H9 (cell line): ENCODE results near the gene CXCL5. TPM values are rescaled to one million over a fixed set of nuclear protein-coding genes. Genes with fewer than 3 reads are reported as not detected.

Experiments
- DNase-seq: peaks from one replicate; pipeline ENCODE4 v3.0.0-alpha.2; 2017
- H2AFZ ChIP-seq: one replicate; pipeline ENCODE4 v1.6.1; 2013; ENCODE audit warnings: mild to moderate bottlenecking, low read length, control low read depth, moderate library complexity
- H2AK5ac ChIP-seq: 2 replicates; pipeline ENCODE4 v1.6.1; 2013; ENCODE audit warnings: low read length, control low read depth, mixed read lengths; ENCODE audit not compliant: insufficient read length
- H2BK120ac ChIP-seq: one replicate; pipeline ENCODE4 v1.6.1; 2013; ENCODE audit warnings: low read depth, mild to moderate bottlenecking, low read length, control low read depth, inconsistent platforms; ENCODE audit not compliant: poor library complexity, severe bottlenecking
- H2BK12ac ChIP-seq: 2 replicates; pipeline ENCODE4 v1.6.1; 2013; ENCODE audit warnings: low read length, control low read depth, mixed read lengths, low read depth; ENCODE audit not compliant: insufficient read length
- H2BK15ac ChIP-seq: 2 replicates; pipeline ENCODE4 v1.6.1; 2013; ENCODE audit warnings: low read depth, low read length, control low read depth
- H2BK20ac ChIP-seq: one replicate; pipeline ENCODE4 v1.6.1; 2013; ENCODE audit warnings: low read depth, mild to moderate bottlenecking, low read length, control low read depth, inconsistent platforms; ENCODE audit not compliant: poor library complexity, severe bottlenecking
- H2BK5ac ChIP-seq: 2 replicates; pipeline ENCODE4 v1.6.1; 2013; ENCODE audit warnings: low read length, control low read depth, mixed read lengths; ENCODE audit not compliant: insufficient read length
- H3K14ac ChIP-seq: 2 replicates; pipeline ENCODE4 v1.6.1; 2013; ENCODE audit warnings: low read length, control low read depth; ENCODE audit not compliant: insufficient read depth
- H3K18ac ChIP-seq: 2 replicates; pipeline ENCODE4 v1.6.1; 2013; ENCODE audit warnings: low read depth, mild to moderate bottlenecking, mixed read lengths, low read length, control low read depth; ENCODE audit not compliant: insufficient read length
- H3K23ac ChIP-seq: 2 replicates; pipeline ENCODE4 v1.6.1; 2013; ENCODE audit warnings: low read length, control low read depth, mixed read lengths, low read depth; ENCODE audit not compliant: insufficient read length
- H3K23me2 ChIP-seq: 2 replicates; pipeline ENCODE4 v1.6.1; 2013; ENCODE audit warnings: low read depth, mild to moderate bottlenecking, mixed read lengths, low read length, control low read depth; ENCODE audit not compliant: insufficient read length, poor library complexity, severe bottlenecking
- H3K27ac ChIP-seq: 2 replicates; pipeline ENCODE4 v1.5.1; 2013; ENCODE audit warnings: low read length, control low read depth, mixed read lengths, low read depth; ENCODE audit not compliant: insufficient read length
- H3K27me3 ChIP-seq: 2 replicates; pipeline ENCODE4 v1.6.1; 2013; ENCODE audit warnings: low read length, control low read depth, inconsistent platforms; ENCODE audit not compliant: insufficient read depth
- H3K4ac ChIP-seq: 2 replicates; pipeline ENCODE4 v1.6.1; 2013; ENCODE audit warnings: low read depth, mild to moderate bottlenecking, control low read depth, inconsistent platforms, low read length, moderate library complexity
- H3K4me1 ChIP-seq: 2 replicates; pipeline ENCODE4 v1.6.1; 2013; ENCODE audit warnings: low read length, control low read depth, inconsistent platforms; ENCODE audit not compliant: insufficient read depth
- H3K4me2 ChIP-seq: 2 replicates; pipeline ENCODE4 v1.6.1; 2013; ENCODE audit warnings: low read length, control low read depth, mixed read lengths; ENCODE audit not compliant: insufficient read length, insufficient read depth
- H3K56ac ChIP-seq: 2 replicates; pipeline ENCODE4 v1.6.1; 2013; ENCODE audit warnings: low read depth, mild to moderate bottlenecking, mixed read lengths, low read length, control low read depth; ENCODE audit not compliant: insufficient read length
- H3K79me1 ChIP-seq: 2 replicates; pipeline ENCODE4 v1.6.1; 2013; ENCODE audit warnings: low read depth, mild to moderate bottlenecking, moderate library complexity, low read length, control low read depth, inconsistent platforms; ENCODE audit not compliant: insufficient read depth, poor library complexity, severe bottlenecking
- H3K79me2 ChIP-seq: 2 replicates; pipeline ENCODE4 v1.6.1; 2013; ENCODE audit warnings: low read length, control low read depth, inconsistent platforms; ENCODE audit not compliant: insufficient read depth
- H3K9ac ChIP-seq: 2 replicates; pipeline ENCODE4 v1.6.1; 2013; ENCODE audit warnings: low read length, control low read depth, mixed read lengths; ENCODE audit not compliant: insufficient read length; ENCODE audit errors: extremely low read depth
- H3K9me3 ChIP-seq: one replicate; pipeline ENCODE4 v1.6.1; 2013; ENCODE audit warnings: low read depth, low read length, inconsistent platforms; ENCODE audit not compliant: control insufficient read depth
- H3T11ph ChIP-seq: one replicate; pipeline ENCODE4 v1.6.1; 2013; ENCODE audit warnings: mild to moderate bottlenecking, low read length, control low read depth, inconsistent platforms
- H4K20me1 ChIP-seq: one replicate; pipeline ENCODE4 v1.6.1; 2013; ENCODE audit not compliant: control insufficient read depth, insufficient read length, insufficient read depth
- H4K5ac ChIP-seq: 2 replicates; pipeline ENCODE4 v1.6.1; 2013; ENCODE audit warnings: low read depth, mild to moderate bottlenecking, mixed read lengths, low read length, control low read depth; ENCODE audit not compliant: insufficient read length
- H4K8ac ChIP-seq: replicated peaks from 2 replicates; pipeline ENCODE4 v1.6.1; 2013; ENCODE audit warnings: low read length, control low read depth, mixed read lengths, low read depth; ENCODE audit not compliant: insufficient read length
- H4K91ac ChIP-seq: 2 replicates; pipeline ENCODE4 v1.6.1; 2013; ENCODE audit warnings: low read depth, mild to moderate bottlenecking, moderate library complexity, mixed read lengths, low read length, control low read depth; ENCODE audit not compliant: insufficient read length
- H3K27ac Mint-ChIP-seq, 3 experiments: 2 replicates in 2 of 3; 3 replicates in 1 of 3; pipeline ENCODE4 v1.8.0; 2020 to 2021; ENCODE audit warnings: mixed read lengths in 3 of 3, mild to moderate bottlenecking in 1 of 3, moderate library complexity in 1 of 3
- H3K27me3 Mint-ChIP-seq: 2 replicates; pipeline ENCODE4 v1.8.0; 2021; ENCODE audit warnings: low read depth, mild to moderate bottlenecking, moderate library complexity, mixed read lengths
- H3K36me3 Mint-ChIP-seq, 3 experiments: 2 replicates in 2 of 3; 3 replicates in 1 of 3; pipeline ENCODE4 v1.8.0; 2020 to 2021; ENCODE audit warnings: low read depth in 3 of 3, mixed read lengths in 3 of 3; ENCODE audit not compliant: insufficient read depth in 1 of 3
- H3K4me1 Mint-ChIP-seq, 2 experiments: 2 replicates each; pipeline ENCODE4 v1.8.0; 2020; ENCODE audit warnings: mixed read lengths in 2 of 2
- H3K4me3 Mint-ChIP-seq, 2 experiments: 2 replicates in 1 of 2; 3 replicates in 1 of 2; pipeline ENCODE4 v1.8.0; 2020 to 2021; ENCODE audit warnings: mild to moderate bottlenecking in 2 of 2, mixed read lengths in 2 of 2, moderate library complexity in 1 of 2
- H3K9me3 Mint-ChIP-seq, 2 experiments: 2 replicates in 1 of 2; 3 replicates in 1 of 2; pipeline ENCODE4 v1.8.0; 2020; ENCODE audit warnings: mild to moderate bottlenecking in 2 of 2, mixed read lengths in 2 of 2, moderate library complexity in 1 of 2
- WGBS: extraction: QIAGEN DNeasy Blood & Tissue Kit; methylation state at CpG from one replicate; pipeline ENCODE4 v1.1.7; 2013; ENCODE audit warnings: missing lambda C conversion rate, low lambda C conversion rate, mixed read lengths; ENCODE audit not compliant: insufficient read length; ENCODE audit errors: extremely low coverage; 5-methylcytosine and 5-hydroxymethylcytosine counted together
- total RNA-seq: library from RNA; stranded (reverse); gene quantifications from 2 replicates; pipeline ENCODE4 v1.2.1, GENCODE V29; 2021
- TF ChIP-seq, protein P1 (sequence below): fragments of 200-600 bp; sonication (generic); conservative IDR thresholded peaks from 3 replicates; pipeline ENCODE4 v1.8.0; 2021; ENCODE audit warnings: antibody characterized with exemption, mild to moderate bottlenecking

The CXCL5 gene
- total RNA-seq, 1 experiment from 2014 or later: 9.2 TPM

DNA sequence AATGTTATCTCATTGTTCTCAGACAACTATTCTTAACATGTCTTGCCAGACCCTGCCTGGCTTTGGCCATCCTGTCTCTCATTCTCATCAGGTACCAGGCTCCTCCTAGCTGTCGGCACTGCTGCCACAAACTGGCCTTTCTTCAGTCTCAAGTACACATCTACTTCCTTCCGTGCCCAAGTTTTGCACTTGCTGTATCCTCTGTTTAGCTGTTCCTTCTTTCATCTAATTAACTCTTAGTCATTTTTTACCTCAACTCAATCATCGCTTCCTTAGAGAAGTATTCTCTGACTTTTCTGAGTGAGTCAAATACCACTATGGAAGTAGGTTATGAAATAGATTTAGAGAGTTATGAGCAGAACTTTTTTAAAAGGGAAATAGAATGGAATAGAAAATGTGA is 20.3 kb upstream of the CXCL5 start:
- Mint-ChIP-seq H3K27me3 (no peaks in the 10 kb centered on the region), H3K4me3 (no peak overlapping the region), H3K27ac (no peak overlapping the region), H3K4me1 (peaks cover 15 to 18% of the 10 kb centered on the region in 2 experiments), H3K9me3 (peaks cover 0 to 3% of the 10 kb centered on the region in 2 experiments; a peak in 3 of 5 replicates), H3K36me3 (peaks cover 0 to 4% (median 1%) of the 10 kb centered on the region in 3 experiments; a peak in 3 of 7 replicates)
- Histone ChIP-seq H3K14ac (no peak overlapping the region), H2BK5ac (no peak overlapping the region), H3K18ac (no peak overlapping the region), H3K4me1 (peaks cover 5% of the 10 kb centered on the region; the same call in 1 of the 2 replicates), H3K4ac (no peak overlapping the region), H2BK15ac (no peak overlapping the region), H3K56ac (no peak overlapping the region), H3K9me3 (no peaks in the 10 kb centered on the region), H3K4me2 (no peak overlapping the region), H3K79me1 (no peaks in the 10 kb centered on the region), H2BK20ac (no peak overlapping the region), H2BK12ac (no peak overlapping the region), H3K27me3 (no peaks in the 10 kb centered on the region), H4K20me1 (no peaks in the 10 kb centered on the region), H2AFZ (no peak overlapping the region), H2AK5ac (no peak overlapping the region), H2BK120ac (no peak overlapping the region), H3K27ac (no peak overlapping the region), H3K79me2 (no peaks in the 10 kb centered on the region), H4K91ac (no peak overlapping the region), H3K23me2 (no peaks in the 10 kb centered on the region), H4K8ac (no peak overlapping the region), H3K9ac (no peak overlapping the region), H3T11ph (no peak overlapping the region), H4K5ac (no peak overlapping the region), H3K23ac (no peak overlapping the region)
- DNase-seq: no peak
- WGBS: no CpG with 5 or more reads among the region's 3 CpGs
- TF ChIP-seq, protein P1, sequence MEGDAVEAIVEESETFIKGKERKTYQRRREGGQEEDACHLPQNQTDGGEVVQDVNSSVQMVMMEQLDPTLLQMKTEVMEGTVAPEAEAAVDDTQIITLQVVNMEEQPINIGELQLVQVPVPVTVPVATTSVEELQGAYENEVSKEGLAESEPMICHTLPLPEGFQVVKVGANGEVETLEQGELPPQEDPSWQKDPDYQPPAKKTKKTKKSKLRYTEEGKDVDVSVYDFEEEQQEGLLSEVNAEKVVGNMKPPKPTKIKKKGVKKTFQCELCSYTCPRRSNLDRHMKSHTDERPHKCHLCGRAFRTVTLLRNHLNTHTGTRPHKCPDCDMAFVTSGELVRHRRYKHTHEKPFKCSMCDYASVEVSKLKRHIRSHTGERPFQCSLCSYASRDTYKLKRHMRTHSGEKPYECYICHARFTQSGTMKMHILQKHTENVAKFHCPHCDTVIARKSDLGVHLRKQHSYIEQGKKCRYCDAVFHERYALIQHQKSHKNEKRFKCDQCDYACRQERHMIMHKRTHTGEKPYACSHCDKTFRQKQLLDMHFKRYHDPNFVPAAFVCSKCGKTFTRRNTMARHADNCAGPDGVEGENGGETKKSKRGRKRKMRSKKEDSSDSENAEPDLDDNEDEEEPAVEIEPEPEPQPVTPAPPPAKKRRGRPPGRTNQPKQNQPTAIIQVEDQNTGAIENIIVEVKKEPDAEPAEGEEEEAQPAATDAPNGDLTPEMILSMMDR: no peak
